ENCODE measurements around the gene ROCK1. TPM values are rescaled to one million over a fixed set of nuclear protein-coding genes. Genes with fewer than 3 reads are reported as not detected.

ROCK1 gene
- 11.7 to 26.2 TPM (median 22.6 TPM) in 5 replicates for total RNA-seq (2022; extraction: Qiagen RNA extraction; ENCODE audit: low read depth)

DNA sequence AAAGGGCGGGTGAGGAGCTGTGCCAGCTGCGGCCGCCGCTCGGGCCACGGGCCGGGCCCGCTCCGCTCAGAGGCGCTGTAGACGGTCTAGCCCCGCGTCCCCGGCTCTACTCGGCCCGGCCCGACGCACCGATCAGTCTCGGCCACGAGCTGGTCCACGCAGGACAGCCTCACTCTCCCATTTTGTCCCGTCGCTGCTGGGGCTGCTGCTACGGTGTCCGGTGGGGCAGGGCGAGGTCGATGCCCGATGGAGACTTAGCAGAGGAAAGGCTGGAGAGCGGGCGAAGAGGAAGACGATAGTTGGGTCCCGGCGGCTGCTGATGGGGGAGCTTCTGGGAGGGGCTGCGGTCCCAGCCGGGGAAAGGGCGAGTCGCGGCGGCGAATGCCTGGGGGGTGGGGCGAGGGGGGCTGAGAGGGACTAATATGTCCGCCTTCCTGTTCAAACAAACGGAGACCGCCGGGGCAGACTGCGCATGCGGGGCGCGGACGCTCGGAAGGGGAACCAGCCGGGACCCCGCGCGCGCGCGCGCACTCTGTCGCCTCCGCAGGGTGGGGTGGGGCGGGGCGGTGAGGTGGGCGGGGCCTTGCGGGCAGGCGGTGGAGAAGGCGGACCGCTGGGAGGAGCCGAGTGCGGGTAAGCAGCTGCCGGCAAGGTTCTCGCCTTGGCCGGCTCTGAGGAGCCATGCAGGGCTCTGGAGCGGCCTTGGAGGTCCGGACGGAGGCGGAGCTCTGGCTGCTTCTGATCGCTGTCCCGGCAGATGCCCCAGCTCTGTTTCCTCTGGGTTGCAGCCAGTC, at the start of gene ROCK1:
Gene ROCK1 (minus strand): TSS at position 468 of the 794 bp plus-strand sequence. CDS start 903 bp downstream, outside the sequence.

Other genes starting within 250 kb of the ROCK1 start
- gene GREB1L, start 130.4 kb upstream of the ROCK1 start, total RNA-seq (2022; extraction: Qiagen RNA extraction; ENCODE audit: low read depth): 1.6 to 4.5 TPM (median 3.2 TPM) in 5 replicates

Measured in A549 treated with ZK216348 at 1 μM for 4 hours (cell line).